ENCODE results near the gene CDC42BPA. TPM values are rescaled to one million over a fixed set of nuclear protein-coding genes. Genes with fewer than 3 reads are reported as not detected.
"Not testable (repeated sequence)": the region's sequence is repeated elsewhere in the genome, so short reads cannot be mapped to it uniquely, and the experiment has no call there.

The CDC42BPA gene
- total RNA-seq, 2 experiments from 2014 or later, result 0.32 to 0.89 TPM

DNA sequence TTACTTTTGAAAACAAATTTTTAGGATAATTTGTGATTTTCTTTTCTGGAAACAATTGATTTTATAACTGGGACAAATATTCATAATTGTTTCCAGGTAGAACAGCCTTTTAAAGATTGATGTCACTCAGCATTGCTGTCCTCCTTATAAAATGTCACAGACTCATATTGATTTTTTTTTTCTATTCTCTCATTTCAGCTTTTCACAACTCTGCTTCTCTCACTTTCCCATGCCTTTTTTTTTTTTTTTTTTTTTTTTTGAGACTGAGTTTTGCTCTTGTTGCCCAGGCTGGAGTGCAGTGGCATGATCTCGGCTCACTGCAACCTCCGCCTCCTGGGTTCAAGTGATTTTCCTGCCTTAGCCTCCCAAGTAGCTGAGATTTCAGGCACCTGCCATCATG, 33.9 kb upstream of the CDC42BPA start:
- ATAC-seq; POLR2A ChIA-PET; DNase-seq; H3K36me3 Mint-ChIP-seq (ENCODE audit: low read depth); H3K27ac Mint-ChIP-seq; CTCF ChIA-PET; H3K27me3 Mint-ChIP-seq (ENCODE audit: low read depth); H3K4me1 Mint-ChIP-seq (ENCODE audit: low read depth); H3K4me3 Mint-ChIP-seq; H3K9me3 Mint-ChIP-seq (ENCODE audit: insufficient read depth): not testable (repeated sequence)

DNA sequence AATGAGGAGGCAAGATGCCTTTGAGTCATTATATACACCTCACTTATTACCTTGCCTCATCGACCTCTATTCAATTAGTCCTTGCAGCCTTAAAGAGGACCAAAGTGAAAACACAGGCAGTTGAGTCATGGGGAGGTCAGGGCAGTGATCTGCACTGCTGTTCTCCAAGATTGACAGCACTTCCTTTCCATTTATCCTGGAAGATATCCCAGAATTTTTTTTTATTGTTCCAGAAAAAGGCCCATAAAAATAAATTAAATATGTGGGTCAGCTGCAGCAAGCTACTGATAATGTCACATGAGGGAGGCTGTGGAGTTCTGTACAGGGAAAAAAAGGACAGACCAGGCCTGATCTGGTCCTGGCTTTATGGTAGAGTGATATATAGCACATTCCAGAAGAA, 33.2 kb upstream of the CDC42BPA start:
- Mint-ChIP-seq H3K4me1 (ENCODE audit: low read depth) (no peaks in the 10 kb centered on the region), H3K4me3 (no peak overlapping the region), H3K27ac (no peak overlapping the region), H3K27me3 (ENCODE audit: low read depth) (peaks cover under 1% of the 10 kb centered on the region), H3K36me3 (ENCODE audit: low read depth) (no peaks in the 10 kb centered on the region), H3K9me3 (ENCODE audit: insufficient read depth) (no peaks in the 10 kb centered on the region)
- ChIA-PET CTCF (no interaction called here), POLR2A (interaction anchor here (0.6 kb wide), 1 partner anchor 133 kb away, joined by 3 read pairs; no protein-coding TSS in a partner anchor)
- ATAC-seq (no peak), DNase-seq (no peak)

DNA sequence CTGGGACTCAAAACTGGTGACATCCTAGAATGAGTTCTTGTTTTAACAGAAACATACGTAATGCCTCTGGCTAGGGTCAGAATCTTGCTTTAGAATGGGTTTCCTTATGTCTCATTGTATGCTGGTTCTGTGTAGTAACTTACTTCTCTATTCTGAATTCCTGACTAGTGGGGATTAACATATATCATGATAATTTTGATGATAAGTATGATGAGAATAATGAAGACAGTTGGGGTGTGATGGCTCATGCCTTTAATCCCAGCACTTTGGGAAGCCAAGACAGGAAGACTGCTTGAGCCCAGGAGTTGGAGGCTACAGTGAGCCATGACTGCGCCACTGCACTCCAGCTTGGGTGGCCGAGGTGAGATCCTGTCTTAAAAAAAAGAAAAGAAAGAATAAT, 31.7 kb upstream of the CDC42BPA start:
- POLR2A ChIA-PET, result interaction anchor here (0.7 kb wide), 1 partner anchor 131 kb away, joined by 5 read pairs; no protein-coding TSS in a partner anchor
- H3K36me3 Mint-ChIP-seq (ENCODE audit: low read depth), result no peaks in the 10 kb centered on the region
- peaks cover 3% of the 10 kb centered on the region for H3K27me3 Mint-ChIP-seq (ENCODE audit: low read depth)
- no peak overlapping the region for H3K27ac Mint-ChIP-seq
- ATAC-seq (no peak), DNase-seq (no peak)
- H3K4me1 Mint-ChIP-seq (ENCODE audit: low read depth), result no peaks in the 10 kb centered on the region
- no peaks in the 10 kb centered on the region for H3K9me3 Mint-ChIP-seq (ENCODE audit: insufficient read depth)
- no peak overlapping the region for H3K4me3 Mint-ChIP-seq
- CTCF ChIA-PET, result interaction anchor here (0.7 kb wide), 1 partner anchor 77 kb away, joined by 3 read pairs; no protein-coding TSS in a partner anchor

DNA sequence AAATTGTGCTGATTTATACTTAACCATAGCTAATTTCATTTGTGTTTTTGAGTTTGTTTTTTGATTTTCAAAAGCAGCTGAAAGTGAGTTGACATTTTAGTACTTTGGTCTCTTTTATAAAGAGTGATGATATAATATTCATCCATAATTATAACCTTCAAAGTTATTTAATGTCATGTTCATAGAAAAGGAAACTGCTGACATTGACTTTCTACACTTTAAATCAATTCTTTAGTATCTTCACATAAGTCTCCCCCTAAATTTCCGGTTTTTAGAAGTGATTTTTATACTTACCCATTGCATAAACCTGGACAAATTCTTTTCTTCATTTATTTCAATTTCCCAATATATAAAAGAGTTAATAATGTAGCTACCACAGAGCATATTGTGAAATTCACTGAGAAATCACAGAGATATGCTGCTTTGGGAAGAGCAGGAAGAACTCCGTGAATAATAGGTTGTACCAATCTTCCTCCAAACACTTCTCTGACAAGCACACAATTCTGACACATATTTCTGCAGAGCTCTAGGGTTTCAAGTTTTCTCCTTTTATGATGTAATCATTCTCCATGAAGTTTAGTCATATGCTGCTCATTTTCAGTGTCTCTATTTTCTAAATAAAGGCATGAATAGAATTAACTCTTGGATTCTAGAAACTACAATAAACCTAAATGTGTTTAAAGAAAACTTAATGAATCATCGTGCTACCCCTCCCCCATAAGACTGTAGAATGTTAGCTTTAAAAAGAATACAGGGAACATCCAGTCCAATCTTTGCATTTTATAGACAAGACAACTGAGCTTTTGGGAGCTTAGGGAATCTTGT, 25.6 kb upstream of the CDC42BPA start:
- ATAC-seq, result no peak
- Mint-ChIP-seq H3K27ac (no peak overlapping the region), H3K36me3 (ENCODE audit: low read depth) (no peaks in the 10 kb centered on the region), H3K4me1 (ENCODE audit: low read depth) (no peaks in the 10 kb centered on the region), H3K27me3 (ENCODE audit: low read depth) (peaks cover 4% of the 10 kb centered on the region), H3K9me3 (ENCODE audit: insufficient read depth) (no peaks in the 10 kb centered on the region), H3K4me3 (no peak overlapping the region)
- CTCF ChIA-PET, result no interaction called here
- POLR2A ChIA-PET, result no interaction called here
- no peak for DNase-seq

DNA sequence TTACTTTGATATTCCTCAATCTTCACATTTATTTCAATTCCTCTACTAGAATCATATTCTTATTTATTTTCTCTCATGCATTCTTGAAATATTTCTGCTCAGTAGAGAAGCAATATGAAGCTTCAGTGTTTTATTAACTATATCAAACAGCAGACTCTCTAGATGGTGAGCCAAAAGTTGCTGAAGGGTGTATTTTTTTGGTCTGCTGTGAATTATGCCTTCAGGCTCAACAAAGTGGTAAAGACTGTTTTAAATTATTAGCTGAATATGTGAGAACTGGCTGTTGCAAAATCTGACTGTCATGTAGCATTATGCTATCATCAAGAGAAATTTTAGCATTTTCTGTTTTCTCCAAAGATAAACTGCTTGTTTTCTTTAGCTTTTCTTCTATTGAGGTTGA, 24.9 kb upstream of the CDC42BPA start:
- no peak overlapping the region for H3K27ac Mint-ChIP-seq
- H3K27me3 Mint-ChIP-seq (ENCODE audit: low read depth), result peaks cover 4% of the 10 kb centered on the region
- no peak for DNase-seq
- H3K36me3 Mint-ChIP-seq (ENCODE audit: low read depth), result no peaks in the 10 kb centered on the region
- no peaks in the 10 kb centered on the region for H3K9me3 Mint-ChIP-seq (ENCODE audit: insufficient read depth)
- no peak for ATAC-seq
- ChIA-PET POLR2A (no interaction called here), CTCF (no interaction called here)
- H3K4me1 Mint-ChIP-seq (ENCODE audit: low read depth), result no peaks in the 10 kb centered on the region
- H3K4me3 Mint-ChIP-seq, result no peak overlapping the region

DNA sequence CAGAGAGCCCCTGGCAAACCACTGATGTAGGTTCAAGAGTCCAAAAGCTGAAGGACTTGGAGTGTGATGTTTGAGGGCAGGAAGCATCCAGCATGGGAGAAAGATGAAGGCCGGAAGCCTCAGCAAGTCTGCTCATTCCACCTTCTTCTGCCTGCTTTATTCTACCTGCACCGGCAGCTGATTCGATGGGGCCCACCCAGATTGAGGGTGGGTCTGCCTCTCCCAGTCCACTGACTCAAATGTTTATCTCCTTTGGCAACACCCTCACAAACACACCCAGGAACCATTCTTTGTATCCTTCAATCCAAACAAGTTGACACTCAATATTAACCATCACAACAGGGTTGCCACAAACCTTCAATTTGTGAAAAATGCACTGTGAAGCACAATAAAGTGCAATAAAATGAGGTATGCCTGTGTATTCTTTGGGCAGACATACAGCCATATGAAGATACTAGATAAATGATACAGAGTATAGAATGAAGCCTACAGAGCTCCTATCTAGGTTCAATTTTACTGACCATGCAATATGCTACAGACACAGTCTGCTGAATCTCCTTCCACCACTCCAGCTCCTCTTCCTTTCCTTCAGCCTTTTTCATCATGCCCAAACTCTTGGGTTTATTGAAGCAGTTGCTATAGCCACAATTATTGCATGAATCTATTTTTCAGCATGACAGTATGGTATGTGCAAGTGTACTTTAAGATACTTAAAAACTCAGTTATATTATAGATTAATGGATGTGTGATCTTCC, 24.0 kb upstream of the CDC42BPA start:
- H3K27ac Mint-ChIP-seq, result no peak overlapping the region
- DNase-seq (no peak), ATAC-seq (no peak)
- no peaks in the 10 kb centered on the region for H3K4me1 Mint-ChIP-seq (ENCODE audit: low read depth)
- no peaks in the 10 kb centered on the region for H3K36me3 Mint-ChIP-seq (ENCODE audit: low read depth)
- no peak overlapping the region for H3K4me3 Mint-ChIP-seq
- H3K27me3 Mint-ChIP-seq (ENCODE audit: low read depth), result peaks cover 4% of the 10 kb centered on the region
- no peaks in the 10 kb centered on the region for H3K9me3 Mint-ChIP-seq (ENCODE audit: insufficient read depth)
- ChIA-PET POLR2A (no interaction called here), CTCF (no interaction called here)

DNA sequence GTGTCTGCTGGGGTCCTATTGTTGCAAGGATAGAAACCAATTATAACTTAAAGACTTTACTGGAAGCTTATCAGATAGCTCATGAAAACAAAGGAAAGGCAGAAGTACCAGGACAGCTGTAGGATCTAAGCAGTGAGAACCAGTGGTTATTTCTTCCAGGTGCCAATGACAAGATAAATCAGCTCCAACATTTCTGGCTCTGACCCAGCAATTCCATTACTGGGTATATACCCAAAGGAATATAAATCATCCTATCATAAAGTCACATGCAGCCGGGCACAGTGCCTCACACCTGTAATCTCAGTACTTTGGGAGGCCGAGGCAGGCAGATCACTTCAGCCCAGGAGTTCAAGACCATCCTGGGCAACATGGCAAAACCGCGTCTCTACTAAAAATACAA, 17.8 kb upstream of the CDC42BPA start:
- H3K9me3 Mint-ChIP-seq (ENCODE audit: insufficient read depth); H3K27me3 Mint-ChIP-seq (ENCODE audit: low read depth); H3K27ac Mint-ChIP-seq; CTCF ChIA-PET; H3K4me3 Mint-ChIP-seq; DNase-seq; H3K36me3 Mint-ChIP-seq (ENCODE audit: low read depth); H3K4me1 Mint-ChIP-seq (ENCODE audit: low read depth); POLR2A ChIA-PET; ATAC-seq: not testable (repeated sequence)

DNA sequence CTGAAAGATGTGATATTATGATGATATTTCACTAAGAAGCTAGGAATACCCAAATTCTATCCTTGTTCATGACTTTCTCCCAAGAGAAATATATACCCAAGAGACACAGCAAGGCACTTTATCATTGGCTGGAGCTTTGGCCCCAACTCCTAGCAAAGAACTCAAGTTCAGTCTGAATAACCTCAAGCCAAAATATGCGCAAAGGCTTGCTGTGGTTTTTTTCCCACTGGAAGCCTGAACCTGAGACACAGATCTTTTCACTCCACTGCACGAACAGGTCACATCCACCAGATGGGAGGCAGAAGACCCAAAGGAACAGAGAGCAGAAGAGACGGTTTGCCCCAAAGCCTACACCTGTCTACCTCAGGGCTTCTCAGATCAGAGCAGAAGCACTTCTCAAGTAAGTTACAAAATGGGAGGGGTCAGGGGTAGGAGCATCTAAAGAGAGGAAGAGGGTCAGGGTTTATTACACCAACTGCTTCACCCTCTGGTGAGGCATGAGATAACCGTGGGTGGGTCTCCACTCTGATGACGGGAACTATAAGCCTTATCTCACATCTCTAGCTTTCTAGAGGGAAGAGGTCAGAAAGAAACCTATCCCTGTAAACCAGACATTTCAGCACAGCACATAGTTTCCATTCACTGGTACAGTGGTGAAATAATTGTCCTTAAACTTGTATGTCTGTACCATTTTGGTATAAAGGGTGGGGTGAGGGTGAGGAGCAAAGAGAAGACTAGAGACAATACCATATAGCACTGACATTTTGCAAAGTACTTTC, 17.1 kb upstream of the CDC42BPA start:
- CTCF ChIA-PET, result no interaction called here
- H3K9me3 Mint-ChIP-seq (ENCODE audit: insufficient read depth), result peaks cover 5% of the 10 kb centered on the region

DNA sequence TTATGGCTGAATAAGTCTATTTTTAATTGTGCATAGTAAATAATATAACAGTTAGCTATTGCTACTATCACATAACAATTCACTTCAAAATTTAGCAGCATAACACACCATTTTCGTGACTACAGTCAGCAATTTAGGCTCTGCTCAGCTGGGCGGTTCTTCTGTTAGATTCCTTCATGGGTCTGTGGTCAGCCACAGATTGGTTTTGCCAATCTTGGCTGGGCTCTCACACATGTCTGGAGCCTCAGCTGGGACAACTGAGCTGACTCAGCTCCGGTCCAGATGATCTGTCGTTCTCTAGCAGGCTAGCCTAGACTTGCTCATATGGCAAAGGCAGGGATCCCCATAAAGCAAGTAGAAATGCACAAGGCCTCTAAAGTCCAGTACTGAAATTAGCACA, 15.1 kb upstream of the CDC42BPA start:
- POLR2A ChIA-PET, result no interaction called here
- CTCF ChIA-PET, result no interaction called here
- Mint-ChIP-seq H3K36me3 (ENCODE audit: low read depth) (no peaks in the 10 kb centered on the region), H3K27me3 (ENCODE audit: low read depth) (peaks cover 2% of the 10 kb centered on the region), H3K4me1 (ENCODE audit: low read depth) (no peaks in the 10 kb centered on the region), H3K9me3 (ENCODE audit: insufficient read depth) (peaks cover 5% of the 10 kb centered on the region), H3K27ac (no peak overlapping the region), H3K4me3 (no peak overlapping the region)
- DNase-seq (no peak), ATAC-seq (no peak)

More for the DNA sequence above, 17.1 kb upstream of the CDC42BPA start:
- Mint-ChIP-seq H3K36me3 (ENCODE audit: low read depth) (no peaks in the 10 kb centered on the region), H3K4me1 (ENCODE audit: low read depth) (no peaks in the 10 kb centered on the region), H3K27me3 (ENCODE audit: low read depth) (no peaks in the 10 kb centered on the region), H3K4me3 (no peak overlapping the region), H3K27ac (no peak overlapping the region)
- no peak for ATAC-seq
- POLR2A ChIA-PET, result no interaction called here
- no peak for DNase-seq

DNA sequence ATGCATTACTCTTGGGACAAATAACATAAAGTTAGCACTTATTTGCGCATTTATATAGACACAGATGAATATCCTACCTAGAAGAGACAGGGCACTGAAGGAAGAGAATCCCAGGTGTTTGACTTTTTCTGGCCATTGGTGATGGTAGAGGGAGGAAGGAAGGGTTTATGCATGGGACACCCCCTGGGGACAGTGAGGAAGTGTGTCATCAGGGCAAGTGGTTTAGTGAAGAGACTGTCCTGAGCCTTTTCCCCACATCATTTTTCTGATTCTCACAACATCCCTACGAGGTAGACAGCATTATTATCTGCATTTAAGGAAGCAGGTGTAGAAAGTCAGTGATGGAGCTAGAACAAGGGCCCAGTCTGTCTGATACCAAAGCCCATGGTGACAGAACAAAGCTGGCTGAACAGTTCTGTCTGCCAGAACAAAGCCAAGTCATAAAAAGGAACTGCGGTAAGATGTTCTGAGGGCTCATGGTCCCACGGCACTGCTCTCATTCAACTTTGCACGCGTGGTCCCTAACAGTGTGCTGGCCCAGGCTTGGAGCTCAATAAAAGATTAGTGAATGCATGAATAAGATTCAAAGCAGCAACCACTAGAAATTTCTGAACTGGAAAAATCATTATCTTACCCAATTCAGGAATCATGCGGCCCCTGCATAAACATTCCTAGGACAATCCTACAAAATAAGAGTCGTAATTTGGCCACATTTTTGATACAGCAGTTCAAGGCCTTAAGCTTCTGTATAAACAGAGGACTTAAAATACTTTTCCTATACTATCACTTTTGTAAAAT, 12.2 kb upstream of the CDC42BPA start:
- H3K36me3 Mint-ChIP-seq (ENCODE audit: low read depth), result no peaks in the 10 kb centered on the region
- ATAC-seq (no peak), DNase-seq (no peak)
- no peak overlapping the region for H3K4me3 Mint-ChIP-seq
- H3K27ac Mint-ChIP-seq, result no peak overlapping the region
- CTCF ChIA-PET, result no interaction called here
- H3K27me3 Mint-ChIP-seq (ENCODE audit: low read depth), result peaks cover 2% of the 10 kb centered on the region
- H3K9me3 Mint-ChIP-seq (ENCODE audit: insufficient read depth), result peaks cover 5% of the 10 kb centered on the region
- no peaks in the 10 kb centered on the region for H3K4me1 Mint-ChIP-seq (ENCODE audit: low read depth)
- POLR2A ChIA-PET, result no interaction called here

DNA sequence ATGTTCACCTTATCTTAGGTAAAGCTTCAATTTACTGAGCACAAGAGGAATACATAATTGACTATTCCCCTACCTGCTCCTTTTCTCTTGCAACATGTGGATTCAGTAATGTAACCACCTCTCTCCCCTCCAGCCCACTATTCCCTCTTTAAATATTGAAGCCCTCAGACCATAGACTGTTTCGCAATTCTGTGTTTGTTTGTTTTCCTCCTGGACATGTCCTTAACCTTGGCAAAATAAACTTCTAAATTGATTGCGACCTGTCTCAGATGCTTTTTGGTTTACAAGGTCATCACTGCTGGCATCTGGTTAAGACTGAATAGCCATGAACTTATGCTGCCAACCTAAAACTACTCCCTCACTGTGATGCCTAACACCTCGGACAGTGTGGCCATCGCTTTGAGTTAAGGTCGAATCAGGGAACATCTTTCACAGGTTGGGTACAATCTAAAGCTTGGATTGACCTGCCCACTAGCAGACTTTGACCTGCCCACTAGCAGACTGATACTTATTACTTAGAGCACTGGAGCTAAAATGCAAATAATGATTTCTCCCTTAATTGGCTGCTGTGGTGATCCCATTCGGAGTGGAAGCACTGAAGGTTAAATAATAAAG, 10.2 kb upstream of the CDC42BPA start:
- DNase-seq (no peak), ATAC-seq (no peak)
- H3K27ac Mint-ChIP-seq, result no peak overlapping the region
- H3K4me3 Mint-ChIP-seq, result no peak overlapping the region
- ChIA-PET CTCF (no interaction called here), POLR2A (interaction anchor here (0.6 to 0.7 kb wide), 2 partner anchors 9 to 130 kb away, joined by 3 to 4 read pairs; no protein-coding TSS in a partner anchor)
- H3K27me3 Mint-ChIP-seq (ENCODE audit: low read depth), result peaks cover 6% of the 10 kb centered on the region
- peaks cover 5% of the 10 kb centered on the region for H3K9me3 Mint-ChIP-seq (ENCODE audit: insufficient read depth)
- no peaks in the 10 kb centered on the region for H3K4me1 Mint-ChIP-seq (ENCODE audit: low read depth)
- no peaks in the 10 kb centered on the region for H3K36me3 Mint-ChIP-seq (ENCODE audit: low read depth)

Data from activated CD8-positive, alpha-beta T cell treated with anti-CD3 and anti-CD28 coated beads, Interleukin-2, amount 10 ng/mL, durations not matched to agents 7 days and 5 days (primary cell).